ENCODE data around the gene HYPK.

Gene HYPK

DNA sequence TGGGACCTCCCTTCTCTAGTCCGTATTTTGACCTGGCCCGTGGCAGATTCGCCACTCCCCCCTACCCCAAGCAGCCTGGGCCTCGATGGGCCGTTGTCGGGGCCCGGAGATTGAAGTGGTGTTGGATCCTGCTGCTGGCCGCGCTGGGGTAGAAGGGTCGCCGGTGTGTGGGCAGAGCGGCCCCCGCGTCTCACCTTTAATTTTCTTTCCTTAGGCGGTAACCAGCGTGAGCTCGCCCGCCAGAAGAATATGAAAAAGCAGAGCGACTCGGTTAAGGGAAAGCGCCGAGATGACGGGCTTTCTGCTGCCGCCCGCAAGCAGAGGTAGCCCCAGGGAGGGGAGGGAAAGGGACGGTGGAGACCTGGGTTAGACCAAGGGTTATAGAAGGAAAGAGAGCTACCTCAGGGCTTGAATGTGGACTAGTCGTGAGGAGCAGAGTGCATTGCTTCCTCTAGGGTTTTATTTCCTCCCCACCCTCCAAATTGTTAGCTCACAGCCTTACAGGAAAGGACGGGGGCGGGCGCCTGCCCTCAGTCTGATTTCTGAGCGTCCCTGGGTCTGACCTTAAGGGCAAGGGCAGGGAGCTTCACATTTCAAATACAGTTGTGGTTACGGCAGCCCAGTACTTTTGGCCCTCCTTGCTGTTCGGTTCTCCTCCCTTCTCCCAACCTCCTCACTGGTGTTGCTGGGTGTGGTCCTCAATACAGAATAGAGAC lies 7.5 kb upstream of the HYPK start:
- peak overlapping the region; percentile 99 for H3K27ac ChIP-seq (ENCODE audit: low read length)
- H3K36me3 ChIP-seq (ENCODE audit: insufficient read depth, low read length): peaks cover 51% of the 10 kb centered on the region
- H3K9ac ChIP-seq (ENCODE audit: low read depth, low read length): peak overlapping the region; percentile 100

DNA sequence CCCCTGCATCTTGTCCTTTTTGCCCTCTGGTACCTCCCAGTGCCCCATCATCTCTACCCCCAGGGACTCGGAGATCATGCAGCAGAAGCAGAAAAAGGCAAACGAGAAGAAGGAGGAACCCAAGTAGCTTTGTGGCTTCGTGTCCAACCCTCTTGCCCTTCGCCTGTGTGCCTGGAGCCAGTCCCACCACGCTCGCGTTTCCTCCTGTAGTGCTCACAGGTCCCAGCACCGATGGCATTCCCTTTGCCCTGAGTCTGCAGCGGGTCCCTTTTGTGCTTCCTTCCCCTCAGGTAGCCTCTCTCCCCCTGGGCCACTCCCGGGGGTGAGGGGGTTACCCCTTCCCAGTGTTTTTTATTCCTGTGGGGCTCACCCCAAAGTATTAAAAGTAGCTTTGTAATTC lies 6.8 kb upstream of the HYPK start:
- H3K27ac ChIP-seq (ENCODE audit: low read length): peak overlapping the region; percentile 99; the same call in 1 of the 2 replicates
- DNase-seq (no peak), ATAC-seq (ENCODE audit: insufficient read depth, low read depth) (no peak)
- H3K27me3 ChIP-seq (ENCODE audit: insufficient read depth, low read length, poor library complexity): no peaks in the 10 kb centered on the region
- no peaks in the 10 kb centered on the region for H3K9me3 ChIP-seq (ENCODE audit: insufficient read depth, low read length, severe bottlenecking)
- peaks cover 54% of the 10 kb centered on the region for H3K36me3 ChIP-seq (ENCODE audit: insufficient read depth, low read length)
- peak overlapping the region in 1 of 2 experiments; percentile 99; a peak in 2 of 4 replicates for H3K4me3 ChIP-seq (ENCODE audit: low read depth in 1 of 2, low read length in 2 of 2)
- peaks cover 37% of the 10 kb centered on the region for H4K20me1 ChIP-seq (ENCODE audit: insufficient read depth, low read length)
- TF ChIP-seq, protein P1, sequence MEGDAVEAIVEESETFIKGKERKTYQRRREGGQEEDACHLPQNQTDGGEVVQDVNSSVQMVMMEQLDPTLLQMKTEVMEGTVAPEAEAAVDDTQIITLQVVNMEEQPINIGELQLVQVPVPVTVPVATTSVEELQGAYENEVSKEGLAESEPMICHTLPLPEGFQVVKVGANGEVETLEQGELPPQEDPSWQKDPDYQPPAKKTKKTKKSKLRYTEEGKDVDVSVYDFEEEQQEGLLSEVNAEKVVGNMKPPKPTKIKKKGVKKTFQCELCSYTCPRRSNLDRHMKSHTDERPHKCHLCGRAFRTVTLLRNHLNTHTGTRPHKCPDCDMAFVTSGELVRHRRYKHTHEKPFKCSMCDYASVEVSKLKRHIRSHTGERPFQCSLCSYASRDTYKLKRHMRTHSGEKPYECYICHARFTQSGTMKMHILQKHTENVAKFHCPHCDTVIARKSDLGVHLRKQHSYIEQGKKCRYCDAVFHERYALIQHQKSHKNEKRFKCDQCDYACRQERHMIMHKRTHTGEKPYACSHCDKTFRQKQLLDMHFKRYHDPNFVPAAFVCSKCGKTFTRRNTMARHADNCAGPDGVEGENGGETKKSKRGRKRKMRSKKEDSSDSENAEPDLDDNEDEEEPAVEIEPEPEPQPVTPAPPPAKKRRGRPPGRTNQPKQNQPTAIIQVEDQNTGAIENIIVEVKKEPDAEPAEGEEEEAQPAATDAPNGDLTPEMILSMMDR (IDR thresholded peaks at IDR 0.05; ENCODE audit: borderline replicate concordance, extremely low read depth, low read length, poor library complexity, severe bottlenecking): no peak
- TF ChIP-seq EZH2 (IDR thresholded peaks at IDR 0.05; ENCODE audit: borderline replicate concordance, low read depth, low read length, severe bottlenecking): no peak
- H3K4me1 ChIP-seq (ENCODE audit: insufficient read depth, low read length): peaks cover 34% of the 10 kb centered on the region
- no peak overlapping the region for H2AFZ ChIP-seq (ENCODE audit: low read depth, low read length)
- H3K9ac ChIP-seq (ENCODE audit: low read depth, low read length): peak overlapping the region; percentile 100
- H3K4me2 ChIP-seq (ENCODE audit: insufficient read depth, low read length): peak overlapping the region; percentile 71
- peaks cover 36% of the 10 kb centered on the region for H3K79me2 ChIP-seq (ENCODE audit: insufficient read depth, low read length)

More for the DNA sequence above, 7.5 kb upstream of the HYPK start:
- H3K79me2 ChIP-seq (ENCODE audit: insufficient read depth, low read length): peaks cover 36% of the 10 kb centered on the region
- H3K27me3 ChIP-seq (ENCODE audit: insufficient read depth, low read length, poor library complexity): no peaks in the 10 kb centered on the region
- peak overlapping the region; percentile 71 for H3K4me2 ChIP-seq (ENCODE audit: insufficient read depth, low read length)
- H4K20me1 ChIP-seq (ENCODE audit: insufficient read depth, low read length): peaks cover 37% of the 10 kb centered on the region
- peak overlapping the region; percentile 94 for H2AFZ ChIP-seq (ENCODE audit: low read depth, low read length)
- H3K9me3 ChIP-seq (ENCODE audit: insufficient read depth, low read length, severe bottlenecking): no peaks in the 10 kb centered on the region
- ATAC-seq (ENCODE audit: insufficient read depth, low read depth): no peak
- H3K4me1 ChIP-seq (ENCODE audit: insufficient read depth, low read length): peaks cover 34% of the 10 kb centered on the region
- DNase-seq: no peak
- H3K4me3 ChIP-seq (ENCODE audit: low read depth in 1 of 2, low read length in 2 of 2): peak overlapping the region; percentile 98 to 99
- TF ChIP-seq, protein P1 (IDR thresholded peaks at IDR 0.05; ENCODE audit: borderline replicate concordance, extremely low read depth, low read length, poor library complexity, severe bottlenecking): no peak
- TF ChIP-seq EZH2 (IDR thresholded peaks at IDR 0.05; ENCODE audit: borderline replicate concordance, low read depth, low read length, severe bottlenecking): no peak

DNA sequence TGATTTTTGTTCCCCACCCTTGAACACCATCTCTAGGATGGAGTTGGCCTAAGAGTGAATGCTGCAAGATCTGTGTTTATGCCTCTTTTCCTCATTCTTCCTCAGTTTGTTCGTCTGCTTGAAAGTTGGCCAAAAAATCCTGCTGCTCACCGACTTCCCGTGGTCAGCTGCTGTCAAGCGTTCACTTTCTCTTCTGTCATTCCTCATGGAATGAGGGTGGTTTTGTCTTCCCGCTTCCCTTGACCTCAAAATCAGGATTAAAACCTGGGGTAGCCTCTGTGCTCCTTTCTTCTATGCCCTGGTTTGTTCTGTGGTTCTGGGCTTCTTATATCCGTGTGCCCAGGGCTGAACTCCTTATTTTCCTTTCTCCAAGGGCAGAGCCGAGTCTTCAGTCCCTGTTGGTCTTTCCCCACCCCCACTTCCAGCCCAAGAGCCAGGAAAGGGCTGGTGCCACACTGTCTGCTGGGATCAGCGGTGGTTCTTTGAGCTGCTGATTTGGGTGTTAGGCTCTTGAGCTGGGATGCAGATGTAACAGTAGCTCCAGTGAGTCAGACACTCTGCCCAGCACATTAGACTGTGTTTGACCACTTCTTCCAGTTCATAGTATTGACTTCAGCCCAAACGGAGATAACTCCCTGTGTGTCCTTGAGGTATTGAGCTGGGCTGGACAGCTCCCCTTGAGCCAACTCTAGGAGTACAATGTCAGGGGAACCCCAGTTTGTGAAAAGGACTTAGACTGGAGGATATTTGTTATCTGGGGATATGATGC lies 5.9 kb upstream of the HYPK start:
- Histone ChIP-seq H2AFZ (ENCODE audit: low read depth, low read length) (no peak overlapping the region), H3K4me3 (ENCODE audit: low read depth in 1 of 2, low read length in 2 of 2) (no peak overlapping the region), H3K27me3 (ENCODE audit: insufficient read depth, low read length, poor library complexity) (no peaks in the 10 kb centered on the region), H3K36me3 (ENCODE audit: insufficient read depth, low read length) (peaks cover 62% of the 10 kb centered on the region), H3K9me3 (ENCODE audit: insufficient read depth, low read length, severe bottlenecking) (no peaks in the 10 kb centered on the region), H3K9ac (ENCODE audit: low read depth, low read length) (no peak overlapping the region), H3K4me2 (ENCODE audit: insufficient read depth, low read length) (peak overlapping the region; percentile 71; the same call in 1 of the 2 replicates), H3K4me1 (ENCODE audit: insufficient read depth, low read length) (peaks cover 34% of the 10 kb centered on the region), H3K79me2 (ENCODE audit: insufficient read depth, low read length) (peaks cover 36% of the 10 kb centered on the region), H4K20me1 (ENCODE audit: insufficient read depth, low read length) (peaks cover 37% of the 10 kb centered on the region), H3K27ac (ENCODE audit: low read length) (no peak overlapping the region)
- TF ChIP-seq, protein P1 (IDR thresholded peaks at IDR 0.05; ENCODE audit: borderline replicate concordance, extremely low read depth, low read length, poor library complexity, severe bottlenecking): no peak
- TF ChIP-seq EZH2 (IDR thresholded peaks at IDR 0.05; ENCODE audit: borderline replicate concordance, low read depth, low read length, severe bottlenecking): no peak
- ATAC-seq (ENCODE audit: insufficient read depth, low read depth): no peak
- DNase-seq: no peak
